ENCODE results near the gene GPR141. TPM values are rescaled to one million over a fixed set of nuclear protein-coding genes. Genes with fewer than 3 reads are reported as not detected.

GPR141 gene, protein sequence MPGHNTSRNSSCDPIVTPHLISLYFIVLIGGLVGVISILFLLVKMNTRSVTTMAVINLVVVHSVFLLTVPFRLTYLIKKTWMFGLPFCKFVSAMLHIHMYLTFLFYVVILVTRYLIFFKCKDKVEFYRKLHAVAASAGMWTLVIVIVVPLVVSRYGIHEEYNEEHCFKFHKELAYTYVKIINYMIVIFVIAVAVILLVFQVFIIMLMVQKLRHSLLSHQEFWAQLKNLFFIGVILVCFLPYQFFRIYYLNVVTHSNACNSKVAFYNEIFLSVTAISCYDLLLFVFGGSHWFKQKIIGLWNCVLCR
- under 1 TPM in 2 of 4 donors, not detected in 2; 0.27 to 0.39 TPM for polyA plus RNA-seq (ENCODE audit: insufficient read length in 4 of 4)

GRCh38 chr7:37683246-37684120 lies at the start of gene GPR141:
GPR141 (plus strand) TSS chr7:37683766; CDS start chr7:37740394, 56,628 bp downstream.
- DNase-seq (ENCODE audit: low read depth in 4 of 4, low spot score in 3 of 4), result peak in 2 of 4 donors; percentile 10 to 13

- no peak for DNase-seq (ENCODE audit: low read depth in 4 of 4, low spot score in 3 of 4)
Measured at GRCh38 chr7:37635346-37635745, 48.2 kb upstream of the GPR141 start.

DNA sequence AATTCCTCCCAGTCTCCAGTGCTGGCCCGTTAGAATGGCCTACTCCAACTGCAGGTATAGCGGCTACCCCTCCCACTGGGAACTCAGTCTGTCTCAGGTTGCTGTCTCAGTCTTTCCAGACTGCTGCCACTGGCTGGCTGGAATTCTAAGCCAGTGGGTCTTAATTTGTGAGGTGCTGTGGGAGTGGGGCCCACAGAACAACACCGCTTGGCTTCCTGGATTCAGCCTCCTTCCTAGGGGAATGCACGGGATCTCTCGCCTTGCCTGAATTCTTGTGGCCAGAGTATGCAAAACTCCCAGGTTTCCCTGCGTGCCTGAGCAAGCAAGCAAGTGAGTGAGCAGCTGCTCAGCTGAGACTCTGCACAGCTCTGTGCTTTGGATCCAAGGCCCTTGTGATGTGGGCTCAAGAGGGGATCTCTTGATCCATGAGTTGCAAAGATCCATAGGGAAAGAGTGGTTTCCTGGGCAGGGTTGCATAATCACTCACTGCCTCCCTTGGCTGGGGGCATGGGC lies 41.5 kb upstream of the GPR141 start:
- no peak for DNase-seq (ENCODE audit: low read depth in 4 of 4, low spot score in 3 of 4)

DNA sequence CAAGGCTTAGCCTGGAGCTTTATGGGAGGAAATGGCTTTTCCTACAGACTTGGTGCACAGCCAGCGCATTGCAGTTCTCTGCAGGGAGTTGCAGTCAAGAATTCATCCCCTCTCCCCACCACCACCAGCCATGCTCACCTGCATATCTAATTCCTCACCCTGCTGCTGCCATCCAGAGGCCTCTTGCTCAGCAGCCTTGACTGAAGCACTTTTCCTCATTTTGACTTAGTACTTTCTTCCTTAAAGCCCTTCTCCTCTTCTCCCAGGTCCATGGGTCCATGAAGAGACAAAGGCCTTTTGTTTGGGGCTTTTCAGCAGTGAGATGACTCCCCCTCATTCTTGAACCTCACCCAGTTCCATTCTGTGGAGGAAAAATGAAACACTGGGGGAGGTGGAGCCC lies 39.7 kb upstream of the GPR141 start:
- DNase-seq (ENCODE audit: low read depth in 4 of 4, low spot score in 3 of 4), result peak in 1 of 4 donors; percentile 3

DNA sequence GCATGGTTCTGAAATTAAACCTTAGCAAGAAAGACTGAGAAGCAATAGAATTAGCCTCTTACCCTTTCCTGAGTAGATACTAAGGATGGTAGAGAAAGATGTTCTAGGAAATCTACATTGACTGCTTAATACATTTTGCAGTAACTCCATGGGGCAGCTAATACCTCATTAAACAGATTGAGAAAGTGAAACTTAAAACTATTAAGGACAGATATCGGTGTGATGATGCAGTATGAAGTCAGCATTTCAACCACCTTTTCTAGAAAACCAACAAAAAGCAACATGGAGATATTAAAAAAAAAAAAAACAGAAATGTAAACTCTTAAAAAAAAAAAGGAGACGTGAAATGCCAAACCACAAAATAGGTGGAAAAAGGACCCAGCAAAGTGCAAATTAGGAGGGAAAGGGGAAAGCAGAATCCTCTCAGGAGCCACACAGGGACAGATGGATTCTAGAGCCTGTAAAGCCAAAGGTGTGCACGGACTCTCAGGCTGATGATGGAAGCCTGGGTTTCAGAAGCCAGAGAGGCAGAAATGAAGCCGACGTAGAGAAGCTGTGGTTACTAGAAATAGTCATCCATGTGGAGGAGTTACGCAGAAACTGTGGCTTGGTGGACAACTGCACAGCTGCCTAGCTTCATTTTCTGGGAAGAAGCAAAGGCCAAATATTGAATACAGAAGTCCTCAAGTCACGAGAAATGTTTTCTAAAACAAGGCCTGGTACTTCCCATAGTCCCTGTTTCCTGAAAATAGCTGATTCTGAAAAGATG lies 38.1 kb upstream of the GPR141 start:
- DNase-seq (ENCODE audit: low read depth in 4 of 4, low spot score in 3 of 4), result no peak

DNA sequence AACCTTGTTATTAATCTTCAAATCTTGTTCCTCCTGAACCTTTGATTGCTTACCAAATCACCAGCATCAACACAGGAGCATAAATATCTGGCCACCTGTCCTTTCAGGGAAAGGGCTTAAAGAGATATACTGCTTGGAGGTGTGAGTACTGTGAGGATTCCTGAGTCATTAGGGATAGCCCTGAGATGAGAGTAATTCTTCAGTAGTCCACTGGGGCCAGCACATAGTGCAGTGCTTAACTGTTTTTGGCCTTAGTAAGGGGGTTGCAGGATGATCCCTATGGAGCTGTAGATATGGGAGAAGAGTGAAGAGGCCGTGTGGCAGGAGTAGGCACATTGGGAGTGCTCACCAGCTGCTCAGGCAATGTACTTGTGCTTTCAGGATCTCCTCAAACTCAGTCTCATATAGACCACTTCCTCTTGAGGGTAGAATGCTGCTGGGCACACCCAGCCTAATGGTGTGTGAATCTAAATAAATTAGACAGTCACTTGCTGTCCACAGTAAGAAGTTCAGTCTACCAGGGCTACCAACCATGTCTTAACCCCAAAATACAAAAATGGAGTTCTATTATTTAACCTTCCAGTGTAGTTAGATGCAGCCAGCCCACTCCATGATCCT lies 26.5 kb upstream of the GPR141 start:
- DNase-seq (ENCODE audit: low read depth in 4 of 4, low spot score in 3 of 4), result no peak

- DNase-seq (ENCODE audit: low read depth in 4 of 4, low spot score in 3 of 4), result no peak
Measured at GRCh38 chr7:37657816-37658215, 25.8 kb upstream of the GPR141 start.

GRCh38 chr7:37659971-37660565 lies 23.5 kb upstream of the GPR141 start:
- DNase-seq (ENCODE audit: low read depth in 4 of 4, low spot score in 3 of 4), result no peak

DNA sequence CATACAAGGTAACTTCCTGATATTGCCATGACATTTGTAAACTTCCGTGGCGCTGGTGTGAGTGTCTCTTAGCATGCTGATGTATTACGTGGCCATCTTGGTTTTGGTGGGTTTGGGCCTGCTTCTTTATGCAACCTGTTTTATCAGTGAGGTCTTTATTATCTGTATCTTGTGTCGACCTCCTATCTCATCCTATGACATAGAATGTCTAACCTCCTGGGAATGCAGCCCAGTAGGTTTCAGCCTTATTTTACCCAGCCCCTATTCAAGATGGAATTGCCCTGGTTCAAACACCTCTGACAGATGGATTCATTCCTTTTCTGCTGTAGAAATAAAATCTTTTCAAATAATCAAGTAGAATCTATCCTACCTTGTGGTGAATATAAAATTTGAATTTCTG lies 23.0 kb upstream of the GPR141 start:
- DNase-seq (ENCODE audit: low read depth in 4 of 4, low spot score in 3 of 4), result no peak

DNA sequence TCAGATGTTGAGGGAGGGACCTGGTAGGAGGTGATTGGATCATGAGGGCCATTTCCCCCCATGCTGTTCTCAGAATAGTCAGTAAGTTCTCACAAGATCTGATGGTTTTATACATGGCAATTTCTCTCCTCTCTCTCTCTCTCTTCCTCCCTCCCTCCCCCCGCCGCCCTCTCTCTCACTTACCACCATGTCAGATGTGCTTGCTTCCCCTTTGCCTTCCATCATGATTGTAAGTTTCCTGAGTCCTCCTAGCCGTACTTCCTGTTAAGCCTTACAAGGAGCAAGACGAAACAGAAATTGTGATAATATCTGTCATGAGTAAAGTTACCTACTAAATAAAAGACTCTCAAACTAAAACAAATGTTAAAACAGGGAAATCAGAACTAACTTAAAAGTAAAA lies 19.9 kb upstream of the GPR141 start:
- no peak for DNase-seq (ENCODE audit: low read depth in 4 of 4, low spot score in 3 of 4)

- no peak for DNase-seq (ENCODE audit: low read depth in 4 of 4, low spot score in 3 of 4)
Measured at GRCh38 chr7:37665352-37666022, 18.1 kb upstream of the GPR141 start.

GRCh38 chr7:37666026-37666799 lies 17.4 kb upstream of the GPR141 start:
- no peak for DNase-seq (ENCODE audit: low read depth in 4 of 4, low spot score in 3 of 4)

GRCh38 chr7:37669818-37670217 lies 13.7 kb upstream of the GPR141 start:
- no peak for DNase-seq (ENCODE audit: low read depth in 4 of 4, low spot score in 3 of 4)

DNA sequence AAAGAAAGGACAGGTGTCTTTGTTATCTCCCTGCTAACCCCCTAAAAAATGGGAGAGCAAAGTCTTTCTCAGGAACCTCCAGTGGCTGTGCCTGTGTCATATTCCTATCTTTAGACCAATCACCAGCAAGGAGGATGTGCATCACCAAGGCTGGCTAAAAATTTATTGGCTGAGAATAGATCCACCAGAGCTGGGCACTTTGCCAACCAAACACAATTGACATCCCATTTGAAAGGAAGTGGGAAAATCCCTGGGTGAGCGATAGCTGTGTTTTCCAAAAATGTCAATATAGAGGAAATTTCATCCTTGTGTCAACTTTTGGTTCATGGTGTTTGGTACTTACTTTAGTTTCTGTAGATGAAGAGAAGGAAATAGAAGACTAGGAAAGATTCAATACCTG lies 13.1 kb upstream of the GPR141 start:
- no peak for DNase-seq (ENCODE audit: low read depth in 4 of 4, low spot score in 3 of 4)

- DNase-seq (ENCODE audit: low read depth in 4 of 4, low spot score in 3 of 4), result no peak
Measured at GRCh38 chr7:37671876-37672275, 11.7 kb upstream of the GPR141 start.

DNA sequence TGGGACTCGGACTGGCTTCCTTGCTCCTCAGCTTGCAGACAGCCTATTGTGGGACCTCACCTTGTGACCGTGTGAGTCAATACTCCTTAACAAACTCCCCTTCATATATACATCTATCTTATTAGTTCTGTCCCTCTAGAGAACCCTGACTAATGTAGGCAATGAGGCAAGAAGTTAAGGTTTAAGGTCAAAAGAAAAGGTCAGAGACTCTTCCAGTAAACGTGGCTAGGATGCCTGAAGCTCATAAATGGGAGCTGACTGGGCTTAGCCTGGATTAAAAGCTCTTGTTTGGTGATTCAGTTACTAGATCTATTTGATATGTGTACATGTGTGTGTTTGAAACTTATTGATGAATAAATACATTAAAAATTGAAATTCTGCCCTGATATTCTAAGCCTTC lies 10.6 kb upstream of the GPR141 start:
- no peak for DNase-seq (ENCODE audit: low read depth in 4 of 4, low spot score in 3 of 4)

GRCh38 chr7:37673523-37673922 lies 10.0 kb upstream of the GPR141 start:
- DNase-seq (ENCODE audit: low read depth in 4 of 4, low spot score in 3 of 4), result no peak

- no peak for DNase-seq (ENCODE audit: low read depth in 4 of 4, low spot score in 3 of 4)
Measured at GRCh38 chr7:37674531-37674930, 9.0 kb upstream of the GPR141 start.

DNA sequence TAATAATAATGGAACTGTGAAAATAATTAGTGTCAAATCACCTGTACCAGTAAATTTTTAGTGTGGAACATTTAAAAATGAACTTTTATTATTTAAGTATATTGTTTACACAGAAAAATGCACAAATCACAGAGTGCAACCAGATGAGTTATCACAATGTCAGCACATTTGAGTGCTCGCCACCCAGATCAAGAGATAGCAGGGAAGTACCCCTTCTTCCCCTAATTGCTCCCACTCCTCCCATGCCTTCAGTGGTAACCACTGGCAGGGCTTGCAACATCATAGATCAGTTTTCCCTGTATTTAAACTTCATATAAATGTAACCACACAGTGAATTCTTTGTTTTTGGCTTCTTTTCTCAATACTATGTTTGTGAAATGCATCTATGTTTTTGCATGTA lies 7.8 kb upstream of the GPR141 start:
- DNase-seq (ENCODE audit: low read depth in 4 of 4, low spot score in 3 of 4), result no peak

Data from right renal pelvis (tissue), 4 donors.